ENCODE measurements around the gene HLCS.

Gene HLCS

GRCh38 chr21:36985751-36986594, 19.5 kb upstream of the HLCS start:
- DNase-seq (ENCODE audit: low read depth in 3 of 3), result no peak

- no peak for DNase-seq (ENCODE audit: low read depth in 3 of 3)
Observed at GRCh38 chr21:36981977-36982700, 15.7 kb upstream of the HLCS start.

GRCh38 chr21:36981049-36981391, 14.6 kb upstream of the HLCS start:
- no peak for DNase-seq (ENCODE audit: low read depth in 3 of 3)

- DNase-seq (ENCODE audit: low read depth in 3 of 3), result no peak
Observed at GRCh38 chr21:36980280-36981048, 14.0 kb upstream of the HLCS start.

GRCh38 chr21:36976882-36977651, 10.6 kb upstream of the HLCS start:
- no peak for DNase-seq (ENCODE audit: low read depth in 3 of 3)

- no peak for DNase-seq (ENCODE audit: low read depth in 3 of 3)
Observed at GRCh38 chr21:36976228-36976861, 9.9 kb upstream of the HLCS start.

- DNase-seq (ENCODE audit: low read depth in 3 of 3), result no peak
Observed at GRCh38 chr21:36974851-36975192, 8.4 kb upstream of the HLCS start.

- no peak for DNase-seq (ENCODE audit: low read depth in 3 of 3)
Observed at GRCh38 chr21:36973986-36974850, 7.7 kb upstream of the HLCS start.

- DNase-seq (ENCODE audit: low read depth in 3 of 3), result no peak
Observed at GRCh38 chr21:36968976-36969375, 2.5 kb upstream of the HLCS start.

- no peak for DNase-seq (ENCODE audit: low read depth in 3 of 3)
Observed at GRCh38 chr21:36968414-36968813, 1.9 kb upstream of the HLCS start.

GRCh38 chr21:36966821-36967768, 626 bp upstream of the HLCS start:
- no peak for DNase-seq (ENCODE audit: low read depth in 3 of 3)

- no peak for DNase-seq (ENCODE audit: low read depth in 3 of 3)
Observed at GRCh38 chr21:36965720-36966065, 776 bp downstream of the HLCS start.

GRCh38 chr21:36964827-36965719, 1.4 kb downstream of the HLCS start:
- DNase-seq (ENCODE audit: low read depth in 3 of 3), result no peak

- no peak for DNase-seq (ENCODE audit: low read depth in 3 of 3)
Observed at GRCh38 chr21:36964398-36964797, 2.1 kb downstream of the HLCS start.

- DNase-seq (ENCODE audit: low read depth in 3 of 3), result no peak
Observed at GRCh38 chr21:36962098-36962780, 4.2 kb downstream of the HLCS start.

GRCh38 chr21:36960676-36961284, 5.7 kb downstream of the HLCS start:
- no peak for DNase-seq (ENCODE audit: low read depth in 3 of 3)
